ENCODE measurements around the gene FBXO34. TPM values are rescaled to one million over a fixed set of nuclear protein-coding genes. Genes with fewer than 3 reads are reported as not detected.

Gene FBXO34
- total RNA-seq, 1 experiment from 2014 or later = 12.0 TPM

DNA sequence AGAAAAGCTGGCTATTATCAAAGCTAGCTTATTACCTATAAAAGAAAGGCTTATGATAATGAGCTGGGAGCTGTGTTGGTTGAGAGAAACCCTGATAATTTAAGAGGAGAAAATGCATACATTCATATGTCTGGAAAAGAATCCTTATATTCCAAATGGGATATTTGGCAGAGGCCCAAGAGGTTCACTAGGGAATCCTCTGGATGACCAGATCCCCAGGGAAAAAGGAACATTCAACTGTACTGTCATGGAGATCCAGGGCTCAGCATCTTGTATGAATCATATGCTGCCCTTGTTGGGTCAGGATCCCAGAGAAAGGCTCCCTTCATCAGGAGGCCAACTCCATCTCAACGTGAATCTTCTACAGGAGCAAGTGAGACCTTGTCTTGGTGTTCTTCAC is 16.6 kb upstream of the FBXO34 start:
- ChIA-PET POLR2A (interaction anchor here (0.7 kb wide), 1 partner anchor 61 kb away, joined by 3 read pairs; no protein-coding TSS in a partner anchor), CTCF (interaction anchor here (1.9 to 2.9 kb wide), 2 partner anchors 8 to 16 kb away, joined by 5 to 14 read pairs; partner anchors contain the start of gene FBXO34)
- TF ChIP-seq, protein P1, sequence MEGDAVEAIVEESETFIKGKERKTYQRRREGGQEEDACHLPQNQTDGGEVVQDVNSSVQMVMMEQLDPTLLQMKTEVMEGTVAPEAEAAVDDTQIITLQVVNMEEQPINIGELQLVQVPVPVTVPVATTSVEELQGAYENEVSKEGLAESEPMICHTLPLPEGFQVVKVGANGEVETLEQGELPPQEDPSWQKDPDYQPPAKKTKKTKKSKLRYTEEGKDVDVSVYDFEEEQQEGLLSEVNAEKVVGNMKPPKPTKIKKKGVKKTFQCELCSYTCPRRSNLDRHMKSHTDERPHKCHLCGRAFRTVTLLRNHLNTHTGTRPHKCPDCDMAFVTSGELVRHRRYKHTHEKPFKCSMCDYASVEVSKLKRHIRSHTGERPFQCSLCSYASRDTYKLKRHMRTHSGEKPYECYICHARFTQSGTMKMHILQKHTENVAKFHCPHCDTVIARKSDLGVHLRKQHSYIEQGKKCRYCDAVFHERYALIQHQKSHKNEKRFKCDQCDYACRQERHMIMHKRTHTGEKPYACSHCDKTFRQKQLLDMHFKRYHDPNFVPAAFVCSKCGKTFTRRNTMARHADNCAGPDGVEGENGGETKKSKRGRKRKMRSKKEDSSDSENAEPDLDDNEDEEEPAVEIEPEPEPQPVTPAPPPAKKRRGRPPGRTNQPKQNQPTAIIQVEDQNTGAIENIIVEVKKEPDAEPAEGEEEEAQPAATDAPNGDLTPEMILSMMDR (IDR thresholded peaks at IDR 0.05; ENCODE audit: unreplicated experiment) = no peak
- no peaks in the 10 kb centered on the region for H3K9me3 Mint-ChIP-seq (ENCODE audit: unreplicated experiment)
- no peak overlapping the region for H3K27ac Mint-ChIP-seq (ENCODE audit: low read depth, unreplicated experiment)
- peaks cover 57% of the 10 kb centered on the region for H3K27me3 Mint-ChIP-seq (ENCODE audit: insufficient read depth, unreplicated experiment)
- intact Hi-C loops (cut with micrococcal nuclease) = no loop called here
- DNase-seq (ENCODE audit: unreplicated experiment) = no peak
- no peaks in the 10 kb centered on the region for H3K36me3 Mint-ChIP-seq (ENCODE audit: insufficient read depth, unreplicated experiment)
- no peak overlapping the region for H3K4me3 Mint-ChIP-seq (ENCODE audit: unreplicated experiment)
- no peaks in the 10 kb centered on the region for H3K4me1 Mint-ChIP-seq (ENCODE audit: insufficient read depth, unreplicated experiment)
- BruUV-seq (replicated peaks) = no TSS peak

- DNase-seq (ENCODE audit: unreplicated experiment) = no peak
- no peak overlapping the region for H3K4me3 Mint-ChIP-seq (ENCODE audit: unreplicated experiment)
- no peaks in the 10 kb centered on the region for H3K9me3 Mint-ChIP-seq (ENCODE audit: unreplicated experiment)
- no peaks in the 10 kb centered on the region for H3K4me1 Mint-ChIP-seq (ENCODE audit: insufficient read depth, unreplicated experiment)
- peaks cover 43% of the 10 kb centered on the region for H3K27me3 Mint-ChIP-seq (ENCODE audit: insufficient read depth, unreplicated experiment)
- no peaks in the 10 kb centered on the region for H3K36me3 Mint-ChIP-seq (ENCODE audit: insufficient read depth, unreplicated experiment)
- TF ChIP-seq, protein P1 (IDR thresholded peaks at IDR 0.05; ENCODE audit: unreplicated experiment) = no peak
- intact Hi-C loops (cut with micrococcal nuclease) = no loop called here
- ChIA-PET POLR2A (no interaction called here), CTCF (interaction anchor here (1.1 to 2.9 kb wide), 3 partner anchors 10 to 98 kb away, joined by 4 to 14 read pairs (median 5); partner anchors contain the start of gene FBXO34)
- BruUV-seq (replicated peaks) = no TSS peak
- H3K27ac Mint-ChIP-seq (ENCODE audit: low read depth, unreplicated experiment) = no peak overlapping the region
These were observed 15.2 kb upstream of the FBXO34 start for GRCh38 chr14:55255979-55256378.

DNA sequence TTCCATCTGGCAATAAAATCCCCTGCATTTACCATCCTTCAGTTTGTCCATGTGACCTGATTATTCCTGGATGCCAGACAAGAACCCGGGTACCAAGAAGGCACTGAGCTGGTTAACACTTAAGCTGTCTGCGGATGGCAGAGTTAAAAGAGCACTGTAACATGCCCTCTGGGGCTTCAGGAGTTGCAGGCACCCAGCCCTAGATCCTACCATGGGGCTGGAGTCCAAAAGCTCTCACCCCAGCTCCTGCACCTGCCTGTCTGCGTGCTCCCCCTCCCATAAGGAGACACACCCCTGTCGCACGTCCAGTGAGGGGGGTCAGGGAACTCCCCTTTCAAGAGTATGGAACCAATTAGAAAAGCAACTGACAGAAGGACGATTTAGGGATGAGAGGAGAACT is 14.6 kb upstream of the FBXO34 start:
- TF ChIP-seq, protein P1 (IDR thresholded peaks at IDR 0.05; ENCODE audit: unreplicated experiment) = no peak
- Mint-ChIP-seq H3K4me3 (ENCODE audit: unreplicated experiment) (no peak overlapping the region), H3K36me3 (ENCODE audit: insufficient read depth, unreplicated experiment) (no peaks in the 10 kb centered on the region), H3K27me3 (ENCODE audit: insufficient read depth, unreplicated experiment) (peaks cover 37% of the 10 kb centered on the region), H3K9me3 (ENCODE audit: unreplicated experiment) (no peaks in the 10 kb centered on the region), H3K27ac (ENCODE audit: low read depth, unreplicated experiment) (no peak overlapping the region), H3K4me1 (ENCODE audit: insufficient read depth, unreplicated experiment) (no peaks in the 10 kb centered on the region)
- ChIA-PET POLR2A (interaction anchor here (0.6 kb wide), 1 partner anchor 76 kb away, joined by 3 read pairs; no protein-coding TSS in a partner anchor), CTCF (interaction anchor here (1.1 to 2.9 kb wide), 2 partner anchors 14 to 97 kb away, joined by 4 to 14 read pairs; partner anchors contain the start of gene FBXO34)
- no TSS peak for BruUV-seq (replicated peaks)
- intact Hi-C loops (cut with micrococcal nuclease) = no loop called here
- DNase-seq (ENCODE audit: unreplicated experiment) = no peak

GRCh38 chr14:55265197-55265596 is 6.0 kb upstream of the FBXO34 start:
- Mint-ChIP-seq H3K4me1 (ENCODE audit: insufficient read depth, unreplicated experiment) (no peaks in the 10 kb centered on the region), H3K27me3 (ENCODE audit: insufficient read depth, unreplicated experiment) (no peaks in the 10 kb centered on the region), H3K36me3 (ENCODE audit: insufficient read depth, unreplicated experiment) (no peaks in the 10 kb centered on the region), H3K4me3 (ENCODE audit: unreplicated experiment) (no peak overlapping the region), H3K9me3 (ENCODE audit: unreplicated experiment) (no peaks in the 10 kb centered on the region), H3K27ac (ENCODE audit: low read depth, unreplicated experiment) (no peak overlapping the region)
- TF ChIP-seq, protein P1 (IDR thresholded peaks at IDR 0.05; ENCODE audit: unreplicated experiment) = no peak
- intact Hi-C loops (cut with micrococcal nuclease) = no loop called here
- BruUV-seq (replicated peaks) = no TSS peak
- ChIA-PET CTCF (interaction anchor here (1.5 kb wide), 1 partner anchor 20 kb away, joined by 3 read pairs; no protein-coding TSS in a partner anchor), POLR2A (interaction anchor here (0.6 kb wide), 1 partner anchor 90 kb away, joined by 3 read pairs; no protein-coding TSS in a partner anchor)
- DNase-seq (ENCODE audit: unreplicated experiment) = no peak

Data from MCF 10A (cell line).